Hippocampal formation (tissue), 2 donors: ENCODE data around the gene WDR77.

ENCODE experiments used
- DNase-seq, 2 donors: peaks; one replicate each; lab custom pipeline; 2025; lab: John Stamatoyannopoulos, UW

Gene WDR77

GRCh38 chr1:111448918-111449702, at the start of gene WDR77, which contains the start of gene ATP5PB:
TSS of gene WDR77 (minus strand) at chr1:111449256. CDS start at chr1:111449169, 87 bp downstream.
TSS of gene ATP5PB (plus strand) at chr1:111449464. CDS start at chr1:111449542, 78 bp downstream.
- DNase-seq: peak; percentile 92 to 99

- DNase-seq: no peak
Measured at GRCh38 chr1:111497592-111497991, 48.5 kb upstream of the WDR77 start.

GRCh38 chr1:111496398-111496797, 47.3 kb upstream of the WDR77 start:
- no peak for DNase-seq

- no peak for DNase-seq
Measured at GRCh38 chr1:111491070-111491469, 42.0 kb upstream of the WDR77 start.

GRCh38 chr1:111490220-111490619, 41.2 kb upstream of the WDR77 start:
- DNase-seq: no peak

GRCh38 chr1:111489604-111490003, 40.5 kb upstream of the WDR77 start:
- no peak for DNase-seq

GRCh38 chr1:111488669-111489068, 39.6 kb upstream of the WDR77 start:
- peak; percentile 12 to 26 for DNase-seq

GRCh38 chr1:111487133-111487532, 38.1 kb upstream of the WDR77 start:
- no peak for DNase-seq

- DNase-seq: no peak
Measured at GRCh38 chr1:111486431-111486830, 37.4 kb upstream of the WDR77 start.

GRCh38 chr1:111484391-111485026, 35.5 kb upstream of the WDR77 start:
- DNase-seq: no peak

- no peak for DNase-seq
Measured at GRCh38 chr1:111483876-111484275, 34.8 kb upstream of the WDR77 start.

- no peak for DNase-seq
Measured at GRCh38 chr1:111483166-111483565, 34.1 kb upstream of the WDR77 start.

- DNase-seq: peak; percentile 84 to 86
Measured at GRCh38 chr1:111481387-111482221, 32.5 kb upstream of the WDR77 start.

- DNase-seq: no peak
Measured at GRCh38 chr1:111480674-111481073, 31.6 kb upstream of the WDR77 start.

- no peak for DNase-seq
Measured at GRCh38 chr1:111476761-111477309, 27.8 kb upstream of the WDR77 start.

- no peak for DNase-seq
Measured at GRCh38 chr1:111476214-111476613, 27.2 kb upstream of the WDR77 start.

- no peak for DNase-seq
Measured at GRCh38 chr1:111475701-111476100, 26.6 kb upstream of the WDR77 start.

- DNase-seq: no peak
Measured at GRCh38 chr1:111474521-111474920, 25.5 kb upstream of the WDR77 start.

- no peak for DNase-seq
Measured at GRCh38 chr1:111474106-111474505, 25.1 kb upstream of the WDR77 start.

- DNase-seq: no peak
Measured at GRCh38 chr1:111471538-111471937, 22.5 kb upstream of the WDR77 start.

GRCh38 chr1:111471012-111471411, 22.0 kb upstream of the WDR77 start:
- no peak for DNase-seq

- DNase-seq: no peak
Measured at GRCh38 chr1:111470596-111470995, 21.5 kb upstream of the WDR77 start.
